PFSK-1 (cell line): ENCODE results near the gene SSNA1.

ENCODE experiments used
- FOXP2 ChIP-seq: optimal IDR thresholded peaks from 2 replicates; pipeline ENCODE3; 2011; ENCODE audit warnings: borderline replicate concordance, control low read depth, inconsistent platforms; ENCODE audit not compliant: insufficient read depth; ENCODE audit errors: extremely low read length, extremely low read depth
- POLR2AphosphoS5 ChIP-seq: IDR thresholded peaks from 2 replicates; pipeline ENCODE4 v1.6.1; 2012; ENCODE audit warnings: low read depth, mild to moderate bottlenecking, control low read depth, low read length, moderate library complexity
- SIN3A ChIP-seq: IDR thresholded peaks from 2 replicates; pipeline ENCODE4 v1.6.1; 2012; ENCODE audit warnings: mild to moderate bottlenecking, low read length, moderate library complexity, borderline replicate concordance; ENCODE audit not compliant: insufficient read depth
- TAF1 ChIP-seq: IDR thresholded peaks from 2 replicates; pipeline ENCODE4 v1.6.1; 2012; ENCODE audit warnings: low read length, control low read depth, borderline replicate concordance; ENCODE audit not compliant: insufficient read depth
- TF ChIP-seq, protein P1 (sequence below), 2 experiments: IDR thresholded peaks; 2 replicates each; pipeline versions ENCODE4 v1.6.1 to v1.8.0; 2011 to 2012; ENCODE audit warnings: low read depth in 2 of 2, low read length in 2 of 2, control low read depth in 1 of 2, inconsistent platforms in 1 of 2, mild to moderate bottlenecking in 1 of 2, moderate library complexity in 1 of 2; ENCODE audit not compliant: insufficient read depth in 1 of 2

DNA sequence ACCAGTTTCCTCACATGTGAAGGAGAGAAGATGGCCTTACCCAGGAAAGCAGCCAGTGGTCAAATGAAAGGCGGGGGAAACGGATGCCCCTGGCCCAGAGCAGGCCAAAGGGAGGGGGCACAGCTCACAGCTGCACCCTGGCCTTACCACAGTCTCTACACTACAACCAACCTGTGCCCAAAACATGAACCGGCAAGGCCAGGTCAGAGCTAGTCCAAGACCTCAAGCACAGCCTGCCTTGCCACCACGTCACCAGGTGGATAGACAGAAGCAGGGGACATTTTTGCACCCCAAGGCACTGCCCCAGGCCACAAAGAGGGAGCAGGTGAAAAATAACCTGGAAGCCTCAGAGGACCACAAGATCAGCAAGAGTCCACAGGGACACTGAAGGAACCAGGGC is 45.0 kb upstream of the SSNA1 start:
- TF ChIP-seq FOXP2 (no peak), POLR2AphosphoS5 (no peak), SIN3A (no peak), TAF1 (no peak)
- TF ChIP-seq, protein P1, sequence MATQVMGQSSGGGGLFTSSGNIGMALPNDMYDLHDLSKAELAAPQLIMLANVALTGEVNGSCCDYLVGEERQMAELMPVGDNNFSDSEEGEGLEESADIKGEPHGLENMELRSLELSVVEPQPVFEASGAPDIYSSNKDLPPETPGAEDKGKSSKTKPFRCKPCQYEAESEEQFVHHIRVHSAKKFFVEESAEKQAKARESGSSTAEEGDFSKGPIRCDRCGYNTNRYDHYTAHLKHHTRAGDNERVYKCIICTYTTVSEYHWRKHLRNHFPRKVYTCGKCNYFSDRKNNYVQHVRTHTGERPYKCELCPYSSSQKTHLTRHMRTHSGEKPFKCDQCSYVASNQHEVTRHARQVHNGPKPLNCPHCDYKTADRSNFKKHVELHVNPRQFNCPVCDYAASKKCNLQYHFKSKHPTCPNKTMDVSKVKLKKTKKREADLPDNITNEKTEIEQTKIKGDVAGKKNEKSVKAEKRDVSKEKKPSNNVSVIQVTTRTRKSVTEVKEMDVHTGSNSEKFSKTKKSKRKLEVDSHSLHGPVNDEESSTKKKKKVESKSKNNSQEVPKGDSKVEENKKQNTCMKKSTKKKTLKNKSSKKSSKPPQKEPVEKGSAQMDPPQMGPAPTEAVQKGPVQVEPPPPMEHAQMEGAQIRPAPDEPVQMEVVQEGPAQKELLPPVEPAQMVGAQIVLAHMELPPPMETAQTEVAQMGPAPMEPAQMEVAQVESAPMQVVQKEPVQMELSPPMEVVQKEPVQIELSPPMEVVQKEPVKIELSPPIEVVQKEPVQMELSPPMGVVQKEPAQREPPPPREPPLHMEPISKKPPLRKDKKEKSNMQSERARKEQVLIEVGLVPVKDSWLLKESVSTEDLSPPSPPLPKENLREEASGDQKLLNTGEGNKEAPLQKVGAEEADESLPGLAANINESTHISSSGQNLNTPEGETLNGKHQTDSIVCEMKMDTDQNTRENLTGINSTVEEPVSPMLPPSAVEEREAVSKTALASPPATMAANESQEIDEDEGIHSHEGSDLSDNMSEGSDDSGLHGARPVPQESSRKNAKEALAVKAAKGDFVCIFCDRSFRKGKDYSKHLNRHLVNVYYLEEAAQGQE (IDR thresholded peaks at IDR 0.05; ENCODE audit: insufficient read depth in 1 of 2, low read depth in 2 of 2, low read length in 2 of 2), result no peak
